Mesendoderm (in vitro differentiated cells): ENCODE measurements around the gene SART3.
"Not testable (repeated sequence)": the region's sequence is repeated elsewhere in the genome, so short reads cannot be mapped to it uniquely, and the experiment has no call there.

ENCODE experiments used
- DNase-seq: peaks from one replicate; pipeline ENCODE4 v3.0.0; 2013
- H2AK5ac ChIP-seq: 2 replicates; pipeline ENCODE4 v1.6.1; 2013; ENCODE audit warnings: low read length, inconsistent platforms
- H2BK120ac ChIP-seq: 2 replicates; pipeline ENCODE4 v1.6.1; 2013; ENCODE audit warnings: low read depth, mild to moderate bottlenecking, low read length, moderate library complexity, mixed read lengths
- H2BK15ac ChIP-seq: replicated peaks from 2 replicates; pipeline ENCODE4 v1.6.1; 2013; ENCODE audit warnings: low read depth, mild to moderate bottlenecking, moderate library complexity
- H2BK5ac ChIP-seq: 2 replicates; pipeline ENCODE4 v1.6.1; 2013; ENCODE audit warnings: low read length, inconsistent platforms
- H3K18ac ChIP-seq: 2 replicates; pipeline ENCODE4 v1.6.1; 2013; ENCODE audit warnings: mild to moderate bottlenecking, low read length, mixed read lengths
- H3K23ac ChIP-seq: one replicate; pipeline ENCODE4 v1.6.1; 2013; ENCODE audit warnings: low read length
- H3K27ac ChIP-seq: 2 replicates; pipeline ENCODE4 v1.5.1; 2013; ENCODE audit warnings: low read depth, mild to moderate bottlenecking, inconsistent platforms, low read length, moderate library complexity
- H3K27me3 ChIP-seq: 2 replicates; pipeline ENCODE4 v1.6.1; 2013; ENCODE audit warnings: low read length, control low read depth, mild to moderate bottlenecking, inconsistent platforms; ENCODE audit not compliant: insufficient read depth, poor library complexity
- H3K36me3 ChIP-seq: 2 replicates; pipeline ENCODE4 v1.6.1; 2013; ENCODE audit warnings: low read length, inconsistent platforms; ENCODE audit not compliant: control insufficient read depth, insufficient read depth
- H3K4ac ChIP-seq: one replicate; pipeline ENCODE4 v1.6.1; 2013; ENCODE audit warnings: low read depth, mild to moderate bottlenecking, low read length, moderate library complexity
- H3K4me1 ChIP-seq: 2 replicates; pipeline ENCODE4 v1.6.1; 2013; ENCODE audit warnings: low read depth, low read length, inconsistent platforms; ENCODE audit not compliant: control insufficient read depth
- H3K4me2 ChIP-seq: 2 replicates; pipeline ENCODE4 v1.6.1; 2013; ENCODE audit warnings: low read length
- H3K4me3 ChIP-seq: 2 replicates; pipeline ENCODE4 v1.5.1; 2013; ENCODE audit warnings: mild to moderate bottlenecking, low read length
- H3K56ac ChIP-seq: one replicate; pipeline ENCODE4 v1.6.1; 2013; ENCODE audit warnings: low read length
- H3K79me1 ChIP-seq: 2 replicates; pipeline ENCODE4 v1.6.1; 2013; ENCODE audit warnings: low read length, inconsistent platforms
- H3K79me2 ChIP-seq: 2 replicates; pipeline ENCODE4 v1.6.1; 2013; ENCODE audit warnings: mild to moderate bottlenecking, low read length; ENCODE audit not compliant: control insufficient read depth, insufficient read depth
- H3K9ac ChIP-seq: 2 replicates; pipeline ENCODE4 v1.6.1; 2013; ENCODE audit warnings: low read length, inconsistent platforms
- H4K5ac ChIP-seq: one replicate; pipeline ENCODE4 v1.6.1; 2013; ENCODE audit warnings: low read length
- H4K8ac ChIP-seq: one replicate; pipeline ENCODE4 v1.6.1; 2013; ENCODE audit warnings: low read depth, mild to moderate bottlenecking, control low read depth, low read length, moderate library complexity
- WGBS: extraction: QIAGEN DNeasy Blood & Tissue Kit; methylation state at CpG from one replicate; pipeline ENCODE4 v1.1.7; 2013; ENCODE audit warnings: low lambda C conversion rate, missing lambda C conversion rate; ENCODE audit not compliant: insufficient coverage; ENCODE audit errors: extremely low coverage; 5-methylcytosine and 5-hydroxymethylcytosine counted together

Gene SART3

DNA sequence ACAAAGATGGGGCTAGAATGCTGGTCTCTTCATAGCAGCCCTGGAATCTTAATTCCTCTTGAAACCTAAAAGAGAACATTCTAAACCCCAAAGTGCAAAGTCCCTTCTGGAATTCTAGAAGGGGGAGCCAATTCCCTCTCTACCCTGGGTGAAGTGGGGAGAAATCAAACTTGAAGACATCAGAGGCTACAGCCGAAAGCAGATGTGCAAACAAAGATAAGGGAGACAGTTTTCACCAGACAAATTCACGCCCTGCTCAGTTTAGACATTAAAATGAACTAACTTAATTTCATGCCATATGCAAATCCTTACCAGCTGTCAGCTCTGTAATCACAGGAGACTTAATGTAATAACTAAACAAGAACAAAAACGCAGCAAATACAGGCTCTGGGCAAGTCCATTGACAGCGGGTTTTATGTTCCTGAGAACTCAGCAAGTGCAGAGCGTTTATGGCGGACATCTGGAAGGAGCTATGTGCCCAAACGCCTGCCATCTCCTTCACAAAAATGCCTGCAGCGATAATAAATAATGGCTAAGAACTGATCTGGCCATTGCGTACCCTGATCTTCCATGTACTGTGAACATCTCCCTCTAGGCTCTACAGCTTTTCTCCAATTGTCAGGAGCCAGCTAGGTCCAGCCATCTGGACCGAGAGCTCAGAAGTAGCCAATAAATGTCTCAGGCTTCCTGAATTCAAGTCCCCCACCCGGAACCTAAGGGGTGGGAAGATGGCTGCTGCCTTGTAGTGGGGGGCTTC, 65.0 kb downstream of the SART3 start:
- no peak overlapping the region for H3K4me2 ChIP-seq
- H4K5ac ChIP-seq = no peak overlapping the region
- no peaks in the 10 kb centered on the region for H3K79me2 ChIP-seq
- H2BK5ac ChIP-seq = no peak overlapping the region
- H3K4me1 ChIP-seq = no peaks in the 10 kb centered on the region
- H3K27me3 ChIP-seq = no peaks in the 10 kb centered on the region
- WGBS = no CpG with 5 or more reads among the region's 11 CpGs
- H3K36me3 ChIP-seq = no peaks in the 10 kb centered on the region
- H2BK15ac ChIP-seq = no peak overlapping the region
- H3K9ac ChIP-seq = no peak overlapping the region
- no peak overlapping the region for H3K4ac ChIP-seq
- H4K8ac ChIP-seq = no peak overlapping the region
- no peak overlapping the region for H3K23ac ChIP-seq
- no peak overlapping the region for H3K56ac ChIP-seq
- DNase-seq = no peak
- H3K27ac ChIP-seq = no peak overlapping the region
- no peak overlapping the region for H3K4me3 ChIP-seq
- H3K79me1 ChIP-seq = no peaks in the 10 kb centered on the region
- H3K18ac ChIP-seq = no peak overlapping the region
- H2AK5ac ChIP-seq = no peak overlapping the region
- H2BK120ac ChIP-seq = no peak overlapping the region

DNA sequence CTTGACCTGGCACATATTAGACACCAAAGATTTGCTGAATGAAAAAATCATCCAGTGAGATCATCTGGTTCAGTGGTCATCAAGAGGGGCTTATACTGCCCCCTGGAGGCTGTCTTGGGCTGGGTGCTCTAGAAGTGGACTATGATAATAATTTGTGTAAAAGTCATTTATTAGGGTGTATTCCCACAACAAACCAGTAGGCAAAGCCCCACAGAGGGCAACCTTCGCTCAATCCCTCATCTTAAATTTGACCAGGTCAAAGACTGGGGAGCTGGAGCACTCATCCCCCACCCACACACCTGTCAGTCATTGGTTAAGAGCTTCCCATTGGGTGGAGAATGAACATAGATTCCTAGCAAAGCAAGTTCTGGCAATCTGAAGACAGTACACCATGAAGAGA, 65.9 kb downstream of the SART3 start:
- no peak overlapping the region for H3K4ac ChIP-seq
- no peaks in the 10 kb centered on the region for H3K79me1 ChIP-seq
- H4K5ac ChIP-seq = no peak overlapping the region
- no peak overlapping the region for H3K23ac ChIP-seq
- no peak overlapping the region for H3K27ac ChIP-seq
- no peak overlapping the region for H3K4me2 ChIP-seq
- H2BK120ac ChIP-seq = no peak overlapping the region
- H3K27me3 ChIP-seq = no peaks in the 10 kb centered on the region
- H3K79me2 ChIP-seq = no peaks in the 10 kb centered on the region
- H2BK15ac ChIP-seq = no peak overlapping the region
- H3K56ac ChIP-seq = no peak overlapping the region
- H2BK5ac ChIP-seq = no peak overlapping the region
- H3K18ac ChIP-seq = no peak overlapping the region
- WGBS = no CpG with 5 or more reads among the region's 1 CpG
- H2AK5ac ChIP-seq = no peak overlapping the region
- H3K4me3 ChIP-seq = no peak overlapping the region
- H4K8ac ChIP-seq = no peak overlapping the region
- no peaks in the 10 kb centered on the region for H3K4me1 ChIP-seq
- H3K36me3 ChIP-seq = no peaks in the 10 kb centered on the region
- DNase-seq = peak; percentile 59
- no peak overlapping the region for H3K9ac ChIP-seq

DNA sequence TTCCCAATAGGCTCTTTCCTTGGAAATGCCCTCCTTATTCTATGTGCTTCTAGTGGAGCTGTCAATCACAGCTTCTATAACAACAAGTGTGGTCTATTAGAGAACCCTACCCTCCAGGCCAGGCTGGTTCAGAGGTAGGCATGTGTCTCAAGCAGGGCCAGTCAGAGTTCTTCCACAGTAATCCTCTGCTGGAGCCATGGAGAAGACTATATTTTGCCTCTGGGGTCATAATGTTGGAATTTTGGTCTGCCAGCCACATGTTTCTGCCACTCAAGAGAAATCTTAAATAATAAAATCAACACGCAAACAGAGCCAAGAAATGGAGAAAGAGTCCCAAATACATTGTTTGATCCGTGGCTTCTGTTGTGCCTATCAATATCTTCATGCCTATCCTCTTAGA, 69.7 kb downstream of the SART3 start:
- no peak overlapping the region for H3K4me3 ChIP-seq
- no peak overlapping the region for H3K9ac ChIP-seq
- no peaks in the 10 kb centered on the region for H3K27me3 ChIP-seq
- no peaks in the 10 kb centered on the region for H3K79me1 ChIP-seq
- H2BK15ac ChIP-seq = no peak overlapping the region
- no peak overlapping the region for H3K23ac ChIP-seq
- H3K4ac ChIP-seq = no peak overlapping the region
- H3K18ac ChIP-seq = no peak overlapping the region
- no peaks in the 10 kb centered on the region for H3K36me3 ChIP-seq
- no peak overlapping the region for H3K27ac ChIP-seq
- no peak overlapping the region for H2AK5ac ChIP-seq
- WGBS = no CpG with 5 or more reads among the region's 2 CpGs
- H4K5ac ChIP-seq = no peak overlapping the region
- H2BK120ac ChIP-seq = no peak overlapping the region
- no peak for DNase-seq
- no peaks in the 10 kb centered on the region for H3K79me2 ChIP-seq
- no peak overlapping the region for H2BK5ac ChIP-seq
- H3K4me1 ChIP-seq = no peaks in the 10 kb centered on the region
- H3K56ac ChIP-seq = no peak overlapping the region
- H4K8ac ChIP-seq = no peak overlapping the region
- no peak overlapping the region for H3K4me2 ChIP-seq

DNA sequence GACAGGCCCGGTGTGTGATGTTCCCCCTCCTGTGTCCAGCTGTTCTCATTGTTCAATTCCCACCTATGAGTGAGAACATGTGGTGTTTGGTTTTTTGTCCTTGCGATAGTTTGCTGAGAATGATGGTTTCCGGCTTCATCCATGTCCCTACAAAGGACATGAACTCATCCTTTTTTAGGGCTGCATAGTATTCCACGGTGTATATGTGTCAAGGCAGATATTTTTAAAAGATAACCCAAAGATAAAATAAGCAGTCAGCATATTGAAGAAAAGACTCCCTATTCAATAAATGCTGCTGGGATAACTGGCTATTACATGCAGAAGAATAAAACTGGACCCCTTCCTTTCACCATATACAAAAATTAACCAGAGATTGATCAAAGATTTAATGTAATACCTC, 73.9 kb downstream of the SART3 start:
- H3K56ac ChIP-seq, DNase-seq, H3K79me2 ChIP-seq, H3K23ac ChIP-seq, H2BK15ac ChIP-seq, H4K5ac ChIP-seq, H3K4ac ChIP-seq, H3K9ac ChIP-seq, H2BK5ac ChIP-seq, H3K4me3 ChIP-seq, H3K36me3 ChIP-seq, H3K18ac ChIP-seq, H3K27ac ChIP-seq, H3K27me3 ChIP-seq, H4K8ac ChIP-seq, H3K79me1 ChIP-seq, H3K4me2 ChIP-seq, H3K4me1 ChIP-seq, H2BK120ac ChIP-seq, H2AK5ac ChIP-seq: not testable (repeated sequence)
- WGBS = no CpG with 5 or more reads among the region's 4 CpGs

DNA sequence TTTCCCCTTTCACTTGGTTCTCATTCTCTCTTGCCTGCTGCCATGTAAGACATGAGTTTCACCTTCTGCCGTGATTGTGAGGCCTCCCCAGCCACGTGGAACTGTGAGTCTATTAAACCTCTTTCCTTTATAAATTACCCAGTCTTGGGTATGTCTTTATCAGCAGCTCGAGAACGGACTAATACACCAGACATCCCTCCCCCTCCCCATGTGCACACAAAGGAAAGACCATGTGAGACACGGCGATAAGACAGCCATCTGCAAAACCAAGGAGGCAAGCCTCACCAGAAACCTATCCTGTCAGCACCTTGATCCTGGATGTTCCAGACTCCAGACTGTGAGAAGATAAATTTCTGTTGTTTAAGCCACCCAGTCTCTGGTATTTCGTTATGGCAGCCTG, 75.6 kb downstream of the SART3 start:
- not testable (repeated sequence) for H3K27ac ChIP-seq, H3K56ac ChIP-seq, H2BK15ac ChIP-seq, DNase-seq, H3K4ac ChIP-seq, H4K8ac ChIP-seq, H3K36me3 ChIP-seq, H3K18ac ChIP-seq, H2AK5ac ChIP-seq, H3K4me1 ChIP-seq, H4K5ac ChIP-seq, H2BK5ac ChIP-seq, H2BK120ac ChIP-seq, H3K4me2 ChIP-seq, H3K79me2 ChIP-seq, H3K79me1 ChIP-seq, H3K23ac ChIP-seq, H3K27me3 ChIP-seq, H3K9ac ChIP-seq, H3K4me3 ChIP-seq
- WGBS = no CpG with 5 or more reads among the region's 7 CpGs

DNA sequence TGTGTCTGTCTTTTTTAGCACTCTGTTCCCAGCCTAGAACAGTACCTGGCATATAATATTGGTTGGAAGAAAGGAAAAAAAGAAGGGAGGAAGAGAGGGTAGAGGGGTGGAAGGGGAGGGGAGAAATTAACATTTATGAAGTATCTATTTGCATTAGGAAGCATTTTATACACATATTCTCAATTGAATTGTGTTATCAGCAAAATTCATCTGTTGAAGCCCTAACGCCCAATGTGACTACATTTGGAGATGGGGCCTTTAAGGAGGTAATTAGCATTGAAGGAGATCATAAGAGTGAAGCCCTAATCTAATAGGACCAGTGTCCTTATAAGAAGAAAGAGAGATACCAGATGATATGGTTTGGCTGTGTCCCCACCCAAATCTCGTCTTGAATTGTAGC, 76.1 kb downstream of the SART3 start:
- H2BK5ac ChIP-seq = no peak overlapping the region
- H3K4me2 ChIP-seq = no peak overlapping the region
- H4K8ac ChIP-seq = no peak overlapping the region
- no peak overlapping the region for H3K18ac ChIP-seq
- no peak for DNase-seq
- H3K4ac ChIP-seq = no peak overlapping the region
- H4K5ac ChIP-seq = no peak overlapping the region
- H2BK15ac ChIP-seq = no peak overlapping the region
- no CpG with 5 or more reads among the region's 2 CpGs for WGBS
- no peaks in the 10 kb centered on the region for H3K79me2 ChIP-seq
- H2AK5ac ChIP-seq = no peak overlapping the region
- no peak overlapping the region for H3K9ac ChIP-seq
- peaks cover 5% of the 10 kb centered on the region for H3K4me1 ChIP-seq
- H3K27me3 ChIP-seq = no peaks in the 10 kb centered on the region
- no peak overlapping the region for H2BK120ac ChIP-seq
- H3K36me3 ChIP-seq = no peaks in the 10 kb centered on the region
- no peak overlapping the region for H3K56ac ChIP-seq
- no peaks in the 10 kb centered on the region for H3K79me1 ChIP-seq
- H3K23ac ChIP-seq = no peak overlapping the region
- H3K4me3 ChIP-seq = no peak overlapping the region
- H3K27ac ChIP-seq = no peak overlapping the region
